K562 (cell line): ENCODE data around the gene PEX10. TPM values are rescaled to one million over a fixed set of nuclear protein-coding genes. Genes with fewer than 3 reads are reported as not detected.

ENCODE experiments used
- CREM ChIP-seq: IDR thresholded peaks from 2 replicates; pipeline ENCODE4 v1.6.1; 2014; ENCODE audit warnings: antibody characterized with exemption, low read depth
- EP300 ChIP-seq: IDR thresholded peaks from 2 replicates; pipeline ENCODE4 v1.6.1; 2012; ENCODE audit warnings: low read length, improper control_type of control experiment
- FOSL1 ChIP-seq: fragments of 200-800 bp; sonication (Bioruptor generic); conservative IDR thresholded peaks from 2 replicates; pipeline ENCODE4 v1.6.1; 2016; ENCODE audit warnings: missing genetic modification characterization, missing compliant biosample characterization
- FOXA1 ChIP-seq: fragments of 450-650 bp; IDR thresholded peaks from 2 replicates; pipeline ENCODE4 v1.6.1; 2016; ENCODE audit warnings: mild to moderate bottlenecking, borderline replicate concordance
- HOXB6 ChIP-seq: fragments of 250-450 bp; sonication (Bioruptor Pico); IDR thresholded peaks from 2 replicates; pipeline ENCODE4 v1.5.1; 2022; ENCODE audit warnings: mild to moderate bottlenecking, borderline replicate concordance
- ILF3 ChIP-seq: fragments of 450-650 bp; IDR thresholded peaks from 2 replicates; pipeline ENCODE4 v1.6.1; 2018; ENCODE audit warnings: antibody characterized with exemption, mild to moderate bottlenecking, moderate library complexity, borderline replicate concordance
- JUN ChIP-seq, 2 experiments: sonication (generic) in 1 of 2; formaldehyde crosslinking in 1 of 2; IDR thresholded peaks; 2 replicates each; pipeline versions ENCODE4 v1.6.1 to v1.8.0; 2012 to 2022; ENCODE audit warnings: borderline replicate concordance in 2 of 2, mild to moderate bottlenecking in 2 of 2, improper control_type of control experiment in 1 of 2, low read depth in 1 of 2, low read length in 1 of 2, missing genetic modification reagents in 1 of 2
- MAZ ChIP-seq, 2 experiments: fragments of 450-650 bp in 1 of 2; sonication (generic) in 1 of 2; formaldehyde crosslinking; IDR thresholded peaks in 1 of 2; conservative IDR thresholded peaks in 1 of 2; 2 replicates each; pipeline versions ENCODE4 v1.4.0 to v1.5.0; 2020; ENCODE audit warnings: mild to moderate bottlenecking in 1 of 2, missing genetic modification reagents in 1 of 2
- MEF2D ChIP-seq: conservative IDR thresholded peaks from 2 replicates; pipeline ENCODE4 v1.6.1; 2016; ENCODE audit warnings: low read depth, missing genetic modification characterization, missing compliant biosample characterization
- NR3C1 ChIP-seq: sonication (generic); formaldehyde crosslinking; IDR thresholded peaks from 2 replicates; pipeline ENCODE4 v1.8.1; 2022; ENCODE audit warnings: missing genetic modification reagents
- PHTF2 ChIP-seq: fragments of 250-450 bp; sonication (Bioruptor Pico); IDR thresholded peaks from 2 replicates; pipeline ENCODE4 v1.5.0; 2021; ENCODE audit warnings: mild to moderate bottlenecking
- RAD21 ChIP-seq, 2 experiments: fragments of 250-450 bp in 1 of 2; fragments of 450-650 bp in 1 of 2; sonication (Bioruptor Pico) in 1 of 2; formaldehyde crosslinking in 1 of 2; IDR thresholded peaks in 1 of 2; conservative IDR thresholded peaks in 1 of 2; 2 replicates each; pipeline versions ENCODE4 v1.4.0 to v1.8.0; 2020 to 2022; ENCODE audit warnings: mild to moderate bottlenecking in 2 of 2, moderate library complexity in 1 of 2
- SMARCE1 ChIP-seq: fragments of 450-650 bp; IDR thresholded peaks from 2 replicates; pipeline ENCODE4 v1.7.1; 2016; ENCODE audit warnings: mild to moderate bottlenecking
- SREBF1 ChIP-seq: fragments of 150-350 bp; IDR thresholded peaks from 2 replicates; pipeline ENCODE4 v1.6.1; 2014; ENCODE audit warnings: antibody characterized with exemption, low read depth, low read length, borderline replicate concordance
- ZBTB7A ChIP-seq: IDR thresholded peaks from 2 replicates; pipeline ENCODE4 v1.6.1; 2011; ENCODE audit warnings: low read depth, mild to moderate bottlenecking, low read length, moderate library complexity, borderline replicate concordance; ENCODE audit not compliant: control insufficient read depth
- ZBTB8A ChIP-seq: fragments of 450-650 bp; IDR thresholded peaks from 2 replicates; pipeline ENCODE4 v1.6.1; 2018; ENCODE audit warnings: mild to moderate bottlenecking, moderate library complexity; ENCODE audit not compliant: partially characterized antibody
- ZNF239 ChIP-seq: fragments of 250-450 bp; sonication (Bioruptor Pico); IDR thresholded peaks from 2 replicates; pipeline ENCODE4 v1.4.0; 2020; ENCODE audit warnings: mild to moderate bottlenecking
- ZZZ3 ChIP-seq: fragments of 450-650 bp; IDR thresholded peaks from 2 replicates; pipeline ENCODE4 v1.6.1; 2016; ENCODE audit warnings: antibody characterized with exemption, mild to moderate bottlenecking, moderate library complexity
- polyA plus RNA-seq, 8 experiments: library from polyadenylated mRNA; depleted of rRNA in 4 of 8; stranded (reverse) in 5 of 8; unstranded in 3 of 8; fragments of >200 nt; fragmentation: Nextera tagmentation in 2 of 8; fragmentation: Illumina TruSeq in 1 of 8; extraction: Ambion mirVana in 2 of 8; extraction: Trizol in 1 of 8; gene quantifications; 2 replicates each; pipeline versions ENCODE4 v1.2.1 to v1.2.3, GENCODE V29; 2011 to 2014; ENCODE audit warnings: inconsistent platforms in 1 of 8, missing spikeins in 1 of 8
- total RNA-seq, 7 experiments: library from RNA; depleted of rRNA in 6 of 7; stranded (reverse); fragments of >200 nt in 6 of 7; fragmentation: Illumina TruSeq in 2 of 7; extraction: Trizol in 2 of 7; gene quantifications; 2 replicates each; pipeline versions ENCODE4 v1.2.1 to v1.2.3, GENCODE V29; 2011 to 2021; ENCODE audit warnings: low replicate concordance in 1 of 7
- TF ChIP-seq, protein P1 (sequence below): sonication (generic); formaldehyde crosslinking; IDR thresholded peaks from 2 replicates; pipeline ENCODE4 v1.9.0; 2022; ENCODE audit warnings: mild to moderate bottlenecking, missing genetic modification reagents
- TF ChIP-seq, protein P2 (sequence below), 2 experiments: fragments of 450-650 bp in 1 of 2; sonication (generic) in 1 of 2; formaldehyde crosslinking; conservative IDR thresholded peaks; 2 replicates each; pipeline versions ENCODE4 v1.4.0 to v1.8.1; 2020 to 2022; ENCODE audit warnings: mild to moderate bottlenecking in 1 of 2, missing genetic modification reagents in 1 of 2
- TF ChIP-seq, protein P3 (sequence below): fragments of 450-650 bp; IDR thresholded peaks from 2 replicates; pipeline ENCODE4 v1.6.1; 2014; ENCODE audit warnings: low read depth, mild to moderate bottlenecking, moderate library complexity, borderline replicate concordance

The PEX10 gene
- total and polyA plus RNA-seq, 9 of the 15 experiments (the other 6 are each of a cell fraction or from before 2014, with no cell fraction given), result 0.03 to 26.2 (median 8.7) TPM

DNA sequence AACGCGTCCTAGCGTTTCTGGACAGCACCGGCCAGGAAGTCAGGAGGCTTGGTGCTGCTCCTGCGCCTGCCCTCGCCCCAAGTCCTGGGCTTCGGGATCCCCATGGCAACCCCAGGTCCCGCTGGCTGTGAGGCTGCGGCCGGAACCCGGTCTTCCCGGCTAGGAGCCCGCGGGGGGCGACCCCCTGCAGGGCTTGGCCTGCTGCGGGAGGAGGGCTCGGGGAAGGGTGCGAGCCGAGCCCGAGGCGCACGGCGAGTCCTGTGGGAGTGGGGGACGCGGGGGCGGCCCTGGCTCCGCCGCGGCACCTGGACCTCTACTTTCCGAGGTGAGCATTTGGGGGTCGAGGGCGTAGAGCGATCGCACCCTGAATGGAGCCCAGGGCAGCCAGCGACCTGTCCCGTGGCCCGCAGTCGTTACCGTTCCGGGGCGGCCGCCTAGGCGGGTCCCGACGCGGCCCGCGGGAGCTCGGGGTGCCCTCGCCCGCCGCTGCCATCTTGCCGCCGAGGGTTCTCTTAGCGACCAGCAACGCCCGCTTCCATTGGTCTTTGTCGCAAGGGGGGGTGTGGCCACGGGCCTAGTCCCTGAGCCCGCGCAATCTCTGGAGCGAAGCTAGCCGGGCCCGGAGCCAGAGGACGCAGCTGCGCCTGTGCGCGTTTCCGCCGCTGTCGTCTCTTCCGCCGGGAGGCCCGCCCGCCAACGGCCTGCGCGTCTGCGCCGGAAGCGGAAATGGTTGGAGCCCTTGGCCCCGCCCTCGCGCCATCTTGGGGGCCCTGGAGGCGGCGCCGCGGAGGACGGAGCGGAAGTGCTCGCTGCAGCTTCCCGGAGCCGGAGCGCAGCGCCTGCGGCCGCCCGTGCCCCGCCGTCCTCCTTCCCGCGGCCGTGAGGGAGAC lies 21.1 kb downstream of the PEX10 start, which contains the start of the genes MORN1 and RER1 (continued):
- TF ChIP-seq ZBTB8A, result no peak
- no peak for TF ChIP-seq HOXB6
- no peak for TF ChIP-seq ZBTB7A
- TF ChIP-seq CREM, result peak; percentile 94
- TF ChIP-seq, protein P1, sequence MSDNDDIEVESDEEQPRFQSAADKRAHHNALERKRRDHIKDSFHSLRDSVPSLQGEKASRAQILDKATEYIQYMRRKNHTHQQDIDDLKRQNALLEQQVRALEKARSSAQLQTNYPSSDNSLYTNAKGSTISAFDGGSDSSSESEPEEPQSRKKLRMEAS (CRISPR knock-in tag), result peak; percentile 73
- TF ChIP-seq EP300, result peak; percentile 46
- TF ChIP-seq JUN (IDR thresholded peaks at IDR 0.05; ENCODE audit: borderline replicate concordance, low read depth, low read length), result peak; percentile 19; the same call in 1 of the 2 replicates
- 0 out of 2 replicates have a peak, but pooled peaks have one; percentile 50 for TF ChIP-seq JUN (CRISPR knock-in tag; IDR thresholded peaks at IDR 0.05; ENCODE audit: borderline replicate concordance)
- TF ChIP-seq NR3C1 (CRISPR knock-in tag), result no peak
- TF ChIP-seq PHTF2 (CRISPR knock-in tag), result no peak
- peak; percentile 95 to 97 for TF ChIP-seq MAZ (CRISPR knock-in tag; conservative IDR thresholded peaks at IDR 0.05 in 1 of 2, IDR thresholded peaks at IDR 0.05 in 1 of 2)
- TF ChIP-seq ILF3, result no peak
- TF ChIP-seq FOSL1 (tag), result no peak
- TF ChIP-seq SMARCE1, result no peak
- no peak for TF ChIP-seq FOXA1
- TF ChIP-seq ZNF239 (CRISPR knock-in tag), result no peak
- no peak for TF ChIP-seq RAD21 (CRISPR knock-in tag; conservative IDR thresholded peaks at IDR 0.05 in 1 of 2, IDR thresholded peaks at IDR 0.05 in 1 of 2)
- TF ChIP-seq, protein P2, sequence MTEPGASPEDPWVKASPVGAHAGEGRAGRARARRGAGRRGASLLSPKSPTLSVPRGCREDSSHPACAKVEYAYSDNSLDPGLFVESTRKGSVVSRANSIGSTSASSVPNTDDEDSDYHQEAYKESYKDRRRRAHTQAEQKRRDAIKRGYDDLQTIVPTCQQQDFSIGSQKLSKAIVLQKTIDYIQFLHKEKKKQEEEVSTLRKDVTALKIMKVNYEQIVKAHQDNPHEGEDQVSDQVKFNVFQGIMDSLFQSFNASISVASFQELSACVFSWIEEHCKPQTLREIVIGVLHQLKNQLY (CRISPR knock-in tag; conservative IDR thresholded peaks at IDR 0.05), result no peak
- no peak for TF ChIP-seq SREBF1
- TF ChIP-seq ZZZ3, result no peak
- TF ChIP-seq MEF2D (tag), result no peak
- TF ChIP-seq, protein P3, sequence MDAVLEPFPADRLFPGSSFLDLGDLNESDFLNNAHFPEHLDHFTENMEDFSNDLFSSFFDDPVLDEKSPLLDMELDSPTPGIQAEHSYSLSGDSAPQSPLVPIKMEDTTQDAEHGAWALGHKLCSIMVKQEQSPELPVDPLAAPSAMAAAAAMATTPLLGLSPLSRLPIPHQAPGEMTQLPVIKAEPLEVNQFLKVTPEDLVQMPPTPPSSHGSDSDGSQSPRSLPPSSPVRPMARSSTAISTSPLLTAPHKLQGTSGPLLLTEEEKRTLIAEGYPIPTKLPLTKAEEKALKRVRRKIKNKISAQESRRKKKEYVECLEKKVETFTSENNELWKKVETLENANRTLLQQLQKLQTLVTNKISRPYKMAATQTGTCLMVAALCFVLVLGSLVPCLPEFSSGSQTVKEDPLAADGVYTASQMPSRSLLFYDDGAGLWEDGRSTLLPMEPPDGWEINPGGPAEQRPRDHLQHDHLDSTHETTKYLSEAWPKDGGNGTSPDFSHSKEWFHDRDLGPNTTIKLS, result peak; percentile 97
